Panc1 (cell line): Measurements from ENCODE around the gene FNDC11. TPM values are rescaled to one million over a fixed set of nuclear protein-coding genes. Genes with fewer than 3 reads are reported as not detected.
"Not testable (repeated sequence)": the region's sequence is repeated elsewhere in the genome, so short reads cannot be mapped to it uniquely, and the experiment has no call there.

Source experiments
- ATAC-seq: fragments of 200-7000 bp; cut with Tn5 transposase; 2 replicates; pipeline ENCODE4 v1.9.1; 2020; ENCODE audit warnings: mild to moderate bottlenecking, moderate library complexity
- BruUV-seq: library from RNA; stranded (reverse); fragments of 400-500 nt; replicated peaks from 2 replicates; lab custom pipeline; 2021; lab: Mats Ljungman, UMichigan
- CTCF ChIA-PET: fragments of 300-600 bp; sonication (Branson Sonifier 250); formaldehyde crosslinking; loops from one replicate; lab custom pipeline; 2022; ENCODE audit warnings: antibody characterized with exemption; lab: Charles Lee
- POLR2A ChIA-PET: fragments of 300-600 bp; sonication (Branson Sonifier 250); formaldehyde crosslinking; loops from one replicate; lab custom pipeline; 2022; ENCODE audit warnings: antibody characterized with exemption; lab: Charles Lee
- DNase-seq: peaks from one replicate; pipeline ENCODE4 v3.0.0-alpha.2; 2010; ENCODE audit warnings: low read depth, low spot score
- H3K27ac ChIP-seq: 2 replicates; pipeline ENCODE4 v1.5.1; 2011; ENCODE audit warnings: mild to moderate bottlenecking, low read length, inconsistent platforms
- H3K27me3 ChIP-seq: fragments of 200-500 bp; sonication (Bioruptor generic); 2 replicates; pipeline ENCODE4 v1.6.0; 2014; ENCODE audit warnings: low read length, inconsistent platforms; ENCODE audit not compliant: control insufficient read depth, insufficient read depth
- H3K36me3 ChIP-seq: fragments of 200-500 bp; sonication (Bioruptor generic); 2 replicates; pipeline ENCODE4 v1.5.1; 2014; ENCODE audit warnings: inconsistent platforms, mild to moderate bottlenecking, low read length, moderate library complexity; ENCODE audit not compliant: control insufficient read depth, insufficient read depth
- H3K4me1 ChIP-seq: 2 replicates; pipeline ENCODE4 v1.5.1; 2011; ENCODE audit warnings: inconsistent platforms, mild to moderate bottlenecking, low read length, moderate library complexity; ENCODE audit not compliant: control insufficient read depth, insufficient read depth
- H3K4me3 ChIP-seq, 2 experiments: 2 replicates each; pipeline ENCODE4 v1.5.1; 2011 to 2012; ENCODE audit warnings: low read depth in 2 of 2, low read length in 2 of 2, mild to moderate bottlenecking in 2 of 2, inconsistent platforms in 1 of 2, moderate library complexity in 1 of 2
- H3K9me3 ChIP-seq: fragments of 200-500 bp; sonication (Bioruptor generic); 2 replicates; pipeline ENCODE4 v1.5.1; 2014; ENCODE audit warnings: low read depth, mild to moderate bottlenecking, inconsistent platforms, low read length, moderate library complexity; ENCODE audit not compliant: control insufficient read depth, insufficient read depth
- POLR2AphosphoS5 ChIP-seq: IDR thresholded peaks from 2 replicates; pipeline ENCODE4 v1.6.1; 2012; ENCODE audit warnings: mild to moderate bottlenecking, low read depth, low read length, moderate library complexity
- REST ChIP-seq, 2 experiments: IDR thresholded peaks; 2 replicates each; pipeline ENCODE4 v1.6.1; 2011 to 2012; ENCODE audit warnings: low read depth in 2 of 2, control low read depth in 1 of 2, low read length in 1 of 2, mild to moderate bottlenecking in 1 of 2, moderate library complexity in 1 of 2; ENCODE audit not compliant: insufficient read depth in 1 of 2
- SIN3A ChIP-seq: IDR thresholded peaks from 2 replicates; pipeline ENCODE4 v1.6.1; 2012; ENCODE audit warnings: low read depth, mild to moderate bottlenecking, low read length, moderate library complexity, borderline replicate concordance; ENCODE audit not compliant: insufficient read depth
- TCF7L2 ChIP-seq: IDR thresholded peaks from 2 replicates; pipeline ENCODE4 v1.6.1; 2011; ENCODE audit warnings: mild to moderate bottlenecking, low read depth, low read length, inconsistent platforms
- in situ Hi-C: cut with HindIII; loops from 2 replicates; pipeline ENCODE4 v1.10.0; 2016; ENCODE audit warnings: low sequenced_read_pairs, low pct_unique_long_range_greater_than_20kb
- intact Hi-C: fragments of 100-400 bp; cut with micrococcal nuclease; formaldehyde crosslinking; loops from one replicate; pipeline ENCODE4 v1.10.0; 2022; ENCODE audit not compliant: unreplicated experiment
- total RNA-seq: library from RNA; stranded (reverse); gene quantifications from one replicate; pipeline ENCODE4 v1.2.1, GENCODE V29; 2021; ENCODE audit not compliant: unreplicated experiment
- TF ChIP-seq, protein P1 (sequence below): fragments of 450-650 bp; IDR thresholded peaks from 2 replicates; pipeline ENCODE4 v1.5.1; 2017; ENCODE audit warnings: mild to moderate bottlenecking

Gene FNDC11
- total RNA-seq, 1 experiment from 2014 or later = 1.3 TPM

DNA sequence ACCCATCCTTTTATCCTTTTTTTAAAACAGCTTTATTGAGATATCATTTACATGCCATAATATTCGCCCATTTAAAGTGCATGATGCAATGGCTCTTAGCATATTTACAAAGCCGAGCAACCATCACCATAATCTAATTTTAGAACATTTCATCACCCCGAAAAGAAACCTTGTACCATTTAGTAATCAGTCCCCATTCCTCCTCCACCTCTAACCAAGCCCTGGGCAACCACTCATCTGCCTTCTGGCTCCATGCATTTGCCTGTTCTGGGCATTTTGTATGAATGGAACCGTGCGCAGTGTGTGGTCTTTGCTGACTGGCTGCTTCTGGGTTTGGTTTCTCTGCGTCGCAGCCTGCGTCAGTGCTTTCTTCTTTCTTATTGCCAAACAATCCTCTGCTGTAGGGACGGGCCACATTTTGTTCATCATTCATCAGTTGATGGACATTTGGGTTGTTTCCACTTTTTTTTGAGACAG lies 44.8 kb upstream of the FNDC11 start:
- CTCF ChIA-PET = no interaction called here
- TF ChIP-seq SIN3A (no peak), POLR2AphosphoS5 (no peak), TCF7L2 (no peak), REST (IDR thresholded peaks at IDR 0.05; ENCODE audit: insufficient read depth in 1 of 2, low read depth in 2 of 2, low read length in 1 of 2) (no peak)
- TF ChIP-seq, protein P1, sequence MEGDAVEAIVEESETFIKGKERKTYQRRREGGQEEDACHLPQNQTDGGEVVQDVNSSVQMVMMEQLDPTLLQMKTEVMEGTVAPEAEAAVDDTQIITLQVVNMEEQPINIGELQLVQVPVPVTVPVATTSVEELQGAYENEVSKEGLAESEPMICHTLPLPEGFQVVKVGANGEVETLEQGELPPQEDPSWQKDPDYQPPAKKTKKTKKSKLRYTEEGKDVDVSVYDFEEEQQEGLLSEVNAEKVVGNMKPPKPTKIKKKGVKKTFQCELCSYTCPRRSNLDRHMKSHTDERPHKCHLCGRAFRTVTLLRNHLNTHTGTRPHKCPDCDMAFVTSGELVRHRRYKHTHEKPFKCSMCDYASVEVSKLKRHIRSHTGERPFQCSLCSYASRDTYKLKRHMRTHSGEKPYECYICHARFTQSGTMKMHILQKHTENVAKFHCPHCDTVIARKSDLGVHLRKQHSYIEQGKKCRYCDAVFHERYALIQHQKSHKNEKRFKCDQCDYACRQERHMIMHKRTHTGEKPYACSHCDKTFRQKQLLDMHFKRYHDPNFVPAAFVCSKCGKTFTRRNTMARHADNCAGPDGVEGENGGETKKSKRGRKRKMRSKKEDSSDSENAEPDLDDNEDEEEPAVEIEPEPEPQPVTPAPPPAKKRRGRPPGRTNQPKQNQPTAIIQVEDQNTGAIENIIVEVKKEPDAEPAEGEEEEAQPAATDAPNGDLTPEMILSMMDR = no peak
- intact Hi-C loops = no loop called here

DNA sequence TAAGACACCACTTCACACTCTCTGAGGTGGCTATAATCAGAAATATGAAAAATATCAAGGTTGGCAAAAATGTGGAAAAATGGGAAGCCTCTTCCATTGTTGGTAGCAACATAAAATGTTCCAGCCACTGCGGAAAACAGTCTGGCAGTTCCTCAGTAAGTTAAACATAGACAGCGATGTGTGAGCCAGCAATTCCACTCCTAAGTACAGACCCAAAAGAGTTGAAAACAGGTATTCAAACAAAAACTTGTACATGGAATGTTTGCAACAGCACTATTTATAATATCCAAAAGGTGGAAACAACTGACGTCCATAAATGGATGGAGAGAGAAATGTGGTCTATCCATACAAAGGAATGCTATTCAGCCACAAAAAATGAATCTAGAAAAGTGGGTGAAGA lies 40.8 kb upstream of the FNDC11 start:
- in situ Hi-C loops = no loop called here
- ATAC-seq (no peak), DNase-seq (no peak)
- Histone ChIP-seq H3K4me1 (no peaks in the 10 kb centered on the region), H3K27ac (no peak overlapping the region), H3K27me3 (no peaks in the 10 kb centered on the region), H3K9me3 (no peaks in the 10 kb centered on the region), H3K4me3 (no peak overlapping the region), H3K36me3 (no peaks in the 10 kb centered on the region)
- ChIA-PET POLR2A (no interaction called here), CTCF (no interaction called here)
- no TSS peak for BruUV-seq
- TF ChIP-seq TCF7L2 (no peak), POLR2AphosphoS5 (no peak), REST (IDR thresholded peaks at IDR 0.05; ENCODE audit: insufficient read depth in 1 of 2, low read depth in 2 of 2, low read length in 1 of 2) (no peak), SIN3A (no peak)
- TF ChIP-seq, protein P1 = no peak
- intact Hi-C loops = no loop called here

More for the DNA sequence above, 44.8 kb upstream of the FNDC11 start:
- DNase-seq (no peak), ATAC-seq (no peak)
- POLR2A ChIA-PET = no interaction called here
- Histone ChIP-seq H3K4me1 (no peaks in the 10 kb centered on the region), H3K36me3 (no peaks in the 10 kb centered on the region), H3K27ac (no peak overlapping the region), H3K4me3 (no peak overlapping the region), H3K27me3 (no peaks in the 10 kb centered on the region), H3K9me3 (no peaks in the 10 kb centered on the region)
- in situ Hi-C loops = no loop called here
- no TSS peak for BruUV-seq

- H3K4me3 ChIP-seq, intact Hi-C loops, POLR2A ChIA-PET, DNase-seq, H3K36me3 ChIP-seq, H3K4me1 ChIP-seq, ATAC-seq, H3K27me3 ChIP-seq, in situ Hi-C loops, H3K27ac ChIP-seq, H3K9me3 ChIP-seq, CTCF ChIA-PET, BruUV-seq: not testable (repeated sequence)
These were observed 39.4 kb upstream of the FNDC11 start for GRCh38 chr20:63514520-63514919.
